Measurements from ENCODE around the gene RBM15B.

The RBM15B gene

DNA sequence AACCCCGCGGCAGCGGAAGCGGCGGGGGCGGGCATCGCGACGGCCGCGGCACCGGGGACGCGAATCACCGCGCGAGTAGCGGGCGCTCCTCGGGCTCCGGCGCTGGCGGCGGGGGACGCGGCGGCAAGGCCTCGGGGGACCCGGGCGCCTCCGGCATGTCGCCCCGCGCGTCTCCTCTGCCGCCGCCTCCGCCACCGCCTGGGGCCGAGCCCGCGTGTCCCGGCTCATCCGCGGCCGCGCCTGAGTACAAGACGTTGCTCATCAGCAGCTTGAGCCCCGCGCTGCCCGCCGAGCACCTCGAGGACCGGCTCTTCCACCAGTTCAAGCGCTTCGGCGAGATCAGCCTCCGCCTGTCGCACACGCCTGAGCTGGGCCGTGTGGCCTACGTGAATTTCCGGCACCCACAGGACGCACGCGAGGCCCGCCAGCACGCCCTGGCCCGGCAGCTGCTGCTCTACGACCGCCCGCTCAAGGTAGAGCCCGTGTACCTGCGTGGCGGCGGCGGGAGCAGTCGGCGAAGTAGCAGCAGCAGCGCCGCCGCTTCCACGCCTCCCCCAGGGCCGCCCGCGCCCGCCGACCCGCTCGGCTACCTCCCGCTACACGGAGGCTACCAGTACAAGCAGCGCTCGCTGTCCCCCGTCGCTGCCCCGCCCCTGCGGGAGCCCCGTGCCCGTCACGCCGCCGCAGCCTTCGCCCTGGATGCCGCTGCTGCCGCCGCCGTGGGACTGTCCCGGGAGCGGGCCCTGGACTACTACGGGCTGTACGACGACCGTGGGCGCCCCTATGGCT lies 675 bp downstream of the RBM15B start:
- no peak for DNase-seq (ENCODE audit: low read depth in 2 of 2)

DNA sequence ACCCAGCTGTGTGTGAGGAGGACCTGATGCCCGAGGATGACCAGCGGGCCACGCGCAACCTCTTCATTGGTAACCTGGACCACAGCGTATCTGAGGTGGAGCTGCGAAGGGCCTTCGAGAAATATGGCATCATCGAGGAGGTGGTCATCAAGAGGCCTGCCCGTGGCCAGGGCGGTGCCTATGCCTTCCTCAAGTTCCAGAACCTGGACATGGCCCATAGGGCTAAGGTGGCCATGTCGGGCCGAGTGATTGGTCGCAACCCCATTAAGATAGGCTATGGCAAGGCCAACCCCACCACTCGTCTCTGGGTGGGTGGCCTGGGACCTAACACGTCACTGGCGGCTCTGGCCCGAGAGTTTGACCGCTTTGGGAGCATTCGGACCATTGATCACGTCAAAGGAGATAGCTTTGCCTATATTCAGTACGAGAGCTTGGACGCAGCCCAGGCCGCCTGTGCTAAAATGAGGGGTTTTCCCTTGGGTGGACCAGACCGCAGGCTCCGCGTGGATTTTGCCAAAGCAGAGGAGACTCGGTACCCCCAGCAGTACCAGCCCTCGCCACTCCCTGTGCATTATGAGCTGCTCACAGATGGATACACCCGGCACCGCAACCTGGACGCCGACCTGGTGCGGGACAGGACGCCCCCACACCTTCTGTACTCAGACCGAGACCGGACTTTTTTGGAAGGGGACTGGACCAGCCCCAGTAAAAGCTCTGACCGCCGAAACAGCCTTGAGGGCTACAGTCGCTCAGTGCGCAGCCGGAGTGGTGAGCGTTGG lies 1.5 kb downstream of the RBM15B start:
- no peak for DNase-seq (ENCODE audit: low read depth in 2 of 2)

GRCh38 chr3:51393134-51393495 lies 2.0 kb downstream of the RBM15B start:
- DNase-seq (ENCODE audit: low read depth in 2 of 2), result no peak

DNA sequence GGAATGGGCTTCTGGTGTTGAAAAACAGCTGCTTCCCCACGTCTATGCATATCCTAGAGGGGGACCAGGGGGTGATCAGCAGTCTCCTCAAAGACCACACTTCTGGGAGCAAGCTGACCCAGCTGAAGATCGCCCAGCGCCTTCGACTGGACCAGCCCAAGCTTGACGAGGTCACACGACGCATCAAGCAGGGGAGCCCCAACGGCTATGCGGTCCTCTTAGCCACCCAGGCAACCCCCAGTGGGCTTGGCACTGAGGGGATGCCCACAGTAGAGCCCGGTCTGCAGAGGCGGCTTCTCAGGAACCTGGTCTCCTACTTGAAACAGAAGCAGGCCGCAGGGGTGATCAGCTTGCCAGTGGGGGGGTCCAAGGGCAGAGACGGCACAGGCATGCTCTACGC lies 2.5 kb downstream of the RBM15B start:
- DNase-seq (ENCODE audit: low read depth in 2 of 2), result no peak

DNA sequence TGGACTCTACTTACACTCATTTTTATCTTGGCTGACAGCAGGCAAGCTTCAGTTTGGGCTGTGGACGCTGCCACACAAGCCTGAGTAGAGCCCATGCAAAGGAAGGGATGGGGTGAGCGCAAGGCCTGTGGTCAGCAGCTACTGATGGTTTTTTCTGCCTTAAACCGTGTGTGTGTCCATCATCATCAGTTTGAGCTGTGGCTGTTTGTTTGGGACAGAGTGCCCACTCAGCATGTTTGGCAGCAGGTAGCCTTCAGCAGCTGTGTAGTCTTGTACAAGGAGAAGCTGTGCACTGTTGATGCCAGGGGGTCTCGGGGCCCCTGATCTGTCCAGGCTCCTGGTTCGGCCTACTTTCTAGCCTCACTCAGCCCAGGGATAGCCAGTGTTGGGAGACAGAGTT lies 3.5 kb downstream of the RBM15B start:
- DNase-seq (ENCODE audit: low read depth in 2 of 2), result no peak

DNA sequence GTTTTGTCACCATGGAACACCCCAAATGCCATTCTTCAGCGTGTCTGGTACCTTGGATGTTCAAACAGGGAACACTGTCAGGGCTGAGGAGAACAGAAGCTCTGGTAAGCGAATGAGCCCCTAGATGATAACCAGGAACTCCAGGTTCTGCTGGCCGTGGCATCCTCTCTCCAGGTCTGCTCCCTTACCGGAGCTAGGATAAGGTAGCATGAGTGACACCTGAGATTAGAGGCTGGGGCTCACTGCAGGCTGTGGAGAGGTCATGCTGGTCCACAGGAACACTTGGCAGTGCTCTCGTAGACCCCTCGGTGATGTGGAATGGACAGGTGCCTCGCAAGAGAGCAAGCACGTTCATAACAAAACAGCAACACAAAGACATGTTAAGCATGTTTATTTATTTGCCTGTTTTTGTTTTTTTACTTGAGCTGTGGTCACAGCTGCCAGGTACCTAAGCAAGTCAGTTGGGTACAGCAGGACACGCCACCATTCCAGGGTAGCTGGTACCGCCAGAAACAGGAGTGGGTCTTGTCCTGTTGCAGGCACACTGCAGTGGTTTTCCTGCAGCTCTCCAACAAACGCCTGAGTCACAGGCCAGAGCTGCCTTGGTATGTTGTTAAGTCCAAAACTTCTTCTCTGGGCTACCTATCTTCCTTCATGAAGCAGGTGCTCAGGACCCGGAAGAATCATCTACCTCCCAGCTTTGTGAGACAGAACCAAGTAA lies 4.6 kb downstream of the RBM15B start:
- no peak for DNase-seq (ENCODE audit: low read depth in 2 of 2)

DNA sequence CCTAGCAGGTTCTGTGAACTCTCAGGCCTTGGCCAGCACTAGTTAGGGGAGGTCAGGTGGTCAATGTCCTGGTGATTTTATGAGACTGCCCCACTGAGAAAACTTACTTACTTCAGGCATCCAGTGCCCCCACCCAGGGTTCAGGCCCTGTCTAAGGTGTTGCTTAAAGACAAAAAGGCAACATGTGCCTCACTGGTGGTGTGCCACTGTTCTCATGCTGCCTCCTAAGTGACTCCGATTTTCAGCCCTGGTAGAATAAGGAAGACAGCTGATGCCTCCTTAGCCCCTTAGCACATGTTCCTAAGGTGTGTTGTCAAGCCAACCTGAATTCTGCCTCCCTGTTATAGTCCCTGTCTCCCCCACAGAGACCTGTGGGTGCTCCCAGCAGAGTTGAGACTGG lies 5.3 kb downstream of the RBM15B start:
- DNase-seq (ENCODE audit: low read depth in 2 of 2), result no peak

DNA sequence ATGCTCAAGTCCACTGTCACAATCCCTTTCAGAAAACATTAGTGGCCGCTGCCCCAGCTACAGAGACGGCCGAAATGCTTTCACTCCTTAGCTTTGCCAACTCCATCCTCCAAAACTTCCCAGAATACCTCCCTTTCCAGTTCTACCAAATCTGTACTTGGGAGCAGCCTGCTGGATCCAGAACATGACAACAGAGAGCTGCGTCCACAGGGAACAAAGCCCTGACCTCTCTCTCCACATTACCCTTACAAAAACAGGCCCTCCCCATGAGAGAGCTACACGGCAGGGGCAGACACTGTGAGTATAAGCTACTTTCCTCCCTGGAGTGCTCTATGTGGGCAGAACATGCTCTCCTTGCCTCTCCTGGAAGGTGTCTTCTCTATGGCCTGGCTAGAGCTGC lies 6.3 kb downstream of the RBM15B start:
- DNase-seq (ENCODE audit: low read depth in 2 of 2), result no peak

GRCh38 chr3:51398595-51399310 lies 7.7 kb downstream of the RBM15B start:
- no peak for DNase-seq (ENCODE audit: low read depth in 2 of 2)

DNA sequence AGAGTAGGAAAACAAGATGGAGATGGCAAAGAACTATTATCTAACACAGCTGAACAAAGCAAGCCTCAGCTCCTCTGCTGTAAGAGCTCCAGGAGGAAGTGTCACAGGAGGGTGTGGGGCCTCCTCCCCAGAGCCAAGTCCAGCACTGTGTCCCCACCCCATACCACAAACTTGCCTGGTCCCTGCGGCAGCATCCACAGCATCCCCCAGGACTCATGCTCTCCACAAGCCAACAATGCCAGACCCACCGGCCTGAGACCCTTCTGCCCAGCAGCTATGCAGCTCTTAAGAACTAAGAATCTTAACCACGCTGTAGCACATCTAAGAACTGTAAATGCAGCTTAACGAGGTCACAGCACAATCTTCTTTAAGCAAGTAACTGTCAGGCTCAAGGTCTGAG lies 9.1 kb downstream of the RBM15B start:
- DNase-seq (ENCODE audit: low read depth in 2 of 2), result no peak

DNA sequence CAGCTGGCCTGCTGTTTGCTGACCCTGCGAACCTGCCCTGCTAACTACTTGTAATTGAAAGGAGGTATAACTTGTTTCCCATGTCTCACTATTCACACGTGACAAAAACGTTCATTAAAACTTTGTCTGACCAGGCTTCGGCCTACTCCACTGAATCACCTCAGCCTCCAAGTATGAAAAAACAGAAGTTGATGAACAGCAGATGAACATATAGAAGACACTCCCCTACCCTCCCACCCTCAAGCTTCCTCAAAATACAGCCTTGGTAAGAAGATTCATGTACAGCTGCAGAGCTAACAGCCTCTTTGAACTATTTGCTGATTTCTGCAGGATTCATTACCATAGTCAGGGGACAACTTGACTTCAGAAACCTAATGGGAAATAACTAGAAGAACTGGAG lies 10.7 kb downstream of the RBM15B start:
- DNase-seq (ENCODE audit: low read depth in 2 of 2), result no peak

- DNase-seq (ENCODE audit: low read depth in 2 of 2), result no peak
These were observed 12.6 kb downstream of the RBM15B start for GRCh38 chr3:51403675-51404074.

DNA sequence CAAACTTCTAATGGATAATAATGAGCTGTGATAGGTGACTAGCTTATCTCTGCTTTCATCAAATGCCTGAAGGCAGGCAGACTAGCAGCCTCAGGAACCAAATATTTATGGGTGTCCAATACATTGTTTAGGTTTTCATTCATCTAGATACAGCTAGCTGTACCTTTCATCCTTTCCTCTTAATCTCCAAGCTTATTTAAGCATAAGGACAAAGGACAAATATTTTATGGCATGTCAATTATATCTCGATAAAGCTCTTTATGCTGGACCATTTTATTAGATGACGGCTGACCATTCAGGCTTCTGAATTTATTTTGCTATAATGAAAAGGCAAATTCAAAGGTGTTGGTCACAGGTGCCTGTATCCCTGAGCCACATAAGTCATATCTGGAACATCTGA lies 16.9 kb downstream of the RBM15B start:
- no peak for DNase-seq (ENCODE audit: low read depth in 2 of 2)

- DNase-seq (ENCODE audit: low read depth in 2 of 2), result no peak
These were observed 17.7 kb downstream of the RBM15B start for GRCh38 chr3:51408813-51409212.

GRCh38 chr3:51422211-51422610 lies 31.1 kb downstream of the RBM15B start:
- no peak for DNase-seq (ENCODE audit: low read depth in 2 of 2)

GRCh38 chr3:51426921-51427320 lies 35.8 kb downstream of the RBM15B start:
- DNase-seq (ENCODE audit: low read depth in 2 of 2), result no peak

GRCh38 chr3:51429138-51429537 lies 38.1 kb downstream of the RBM15B start:
- no peak for DNase-seq (ENCODE audit: low read depth in 2 of 2)

DNA sequence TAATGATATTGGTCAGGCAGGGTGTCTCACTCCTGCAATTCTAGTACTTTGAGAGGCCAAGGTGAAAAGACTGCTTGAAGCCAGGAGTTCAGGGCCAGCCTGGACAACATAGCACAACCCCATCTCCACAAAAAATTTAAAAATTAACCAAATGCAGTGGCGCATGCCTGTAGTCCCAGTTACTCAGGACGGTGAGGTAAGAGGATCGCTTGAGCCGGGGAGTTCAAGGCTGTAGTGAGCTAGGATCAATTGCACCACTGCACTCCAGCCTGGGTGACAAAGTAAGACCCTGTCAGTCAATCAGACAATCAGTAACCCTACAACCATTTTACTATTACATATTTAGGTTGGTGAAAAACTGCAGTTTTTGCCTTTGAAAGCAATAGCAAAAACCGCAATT lies 43.0 kb downstream of the RBM15B start:
- no peak for DNase-seq (ENCODE audit: low read depth in 2 of 2)

- DNase-seq (ENCODE audit: low read depth in 2 of 2), result peak; percentile 4 to 5
These were observed 43.8 kb downstream of the RBM15B start for GRCh38 chr3:51434746-51435327.

DNA sequence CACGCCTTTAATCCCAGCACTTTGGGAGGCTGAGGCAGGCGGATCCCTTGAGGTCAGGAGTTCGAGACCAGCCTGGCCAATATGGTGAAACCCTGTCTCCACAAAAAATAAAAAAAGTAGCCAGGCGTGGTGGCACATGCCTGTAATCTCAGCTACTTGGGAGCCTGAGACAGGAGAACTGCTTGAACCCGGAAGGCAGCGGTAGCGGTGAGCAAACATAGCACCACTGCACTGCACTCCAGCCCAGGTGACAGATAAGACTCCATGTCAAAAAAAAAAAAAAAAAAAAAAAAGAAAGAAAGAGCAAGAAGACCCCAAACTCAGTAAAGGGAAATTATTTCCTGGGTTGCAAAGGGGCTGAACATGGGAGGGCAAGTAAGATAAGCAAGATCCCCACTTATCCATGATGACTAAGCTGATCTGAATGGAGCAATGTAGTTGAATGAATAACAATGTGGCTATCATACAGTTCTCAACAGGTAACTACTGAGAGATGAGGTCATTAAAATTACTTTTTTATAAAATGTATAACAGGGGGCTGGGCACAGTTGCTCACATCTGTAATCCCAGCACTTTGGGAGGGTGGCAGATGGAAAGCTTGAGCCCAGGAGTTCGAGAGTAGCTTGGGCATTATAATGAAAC lies 46.0 kb downstream of the RBM15B start:
- no peak for DNase-seq (ENCODE audit: low read depth in 2 of 2)

Data from activated CD8-positive, alpha-beta memory T cell treated with anti-CD3 and anti-CD28 coated beads for 4 hours (primary cell).